Stimulated activated CD8-positive, alpha-beta memory T cell treated with anti-CD3 and anti-CD28 coated beads, Interleukin-15, amount 100 ng/mL, for 4 hours (primary cell): Measurements from ENCODE around the gene NEK6.

Source experiments
- DNase-seq, 2 donors: peaks; one replicate each; pipeline ENCODE4 v3.0.0-alpha.2; 2020; ENCODE audit warnings: low read depth in 2 of 2

The NEK6 gene

GRCh38 chr9:124321935-124322334, 64.2 kb downstream of the NEK6 start:
- DNase-seq = no peak

- DNase-seq = no peak
These were observed 65.1 kb downstream of the NEK6 start for GRCh38 chr9:124322618-124323432.

DNA sequence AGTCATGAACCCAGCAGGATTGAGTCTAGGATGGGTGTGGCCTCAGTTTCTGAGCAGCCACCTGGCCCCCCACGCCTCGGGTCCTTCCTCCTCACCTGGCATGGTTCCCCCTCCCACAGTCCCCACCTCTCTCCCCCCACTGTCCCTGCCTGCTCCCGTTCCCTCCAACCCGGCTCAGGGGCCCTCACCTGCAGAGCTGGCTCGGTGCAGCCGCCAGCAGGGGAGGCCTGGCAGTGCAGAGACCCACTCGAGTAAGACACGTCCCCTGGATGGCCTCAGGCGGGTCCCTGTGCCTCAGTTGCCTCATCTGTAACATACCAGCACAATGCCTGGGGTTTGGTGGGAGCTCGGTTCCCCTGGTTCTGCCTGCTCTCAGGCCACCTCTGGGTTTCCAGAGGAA, 66.2 kb downstream of the NEK6 start:
- DNase-seq = no peak

GRCh38 chr9:124325816-124326215, 68.1 kb downstream of the NEK6 start:
- no peak for DNase-seq

GRCh38 chr9:124326378-124326777, 68.6 kb downstream of the NEK6 start:
- no peak for DNase-seq

GRCh38 chr9:124327491-124327890, 69.7 kb downstream of the NEK6 start:
- no peak for DNase-seq

GRCh38 chr9:124328285-124328684, 70.5 kb downstream of the NEK6 start:
- no peak for DNase-seq

DNA sequence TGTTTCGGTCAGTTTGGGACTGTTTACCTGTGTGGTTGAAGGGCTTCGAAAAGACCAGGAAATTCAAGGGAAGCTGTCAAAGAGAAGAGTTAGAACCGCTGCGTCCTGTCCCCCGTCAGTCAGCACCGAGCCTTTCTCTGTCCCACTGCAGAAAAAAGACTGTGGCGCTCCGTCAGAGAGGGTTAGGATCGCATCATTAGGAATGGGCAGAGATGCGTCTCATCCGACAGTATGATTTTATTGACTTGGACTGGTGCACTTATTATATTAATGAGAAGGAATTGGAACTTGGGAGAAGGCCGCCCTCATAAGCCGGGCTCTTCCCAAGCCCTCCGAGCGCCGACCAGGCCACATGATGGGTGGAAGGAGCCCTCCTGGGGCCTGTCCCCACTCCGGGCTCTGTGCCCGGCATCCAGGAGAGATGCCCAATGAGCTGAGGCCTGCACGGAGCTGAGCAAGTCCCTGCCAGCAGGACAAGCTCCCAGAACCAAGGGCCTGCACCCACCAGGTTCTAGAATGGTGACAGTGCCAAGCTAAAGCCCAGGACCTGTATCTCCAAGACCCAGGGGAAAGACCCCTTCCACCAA, 71.5 kb downstream of the NEK6 start:
- no peak for DNase-seq

DNA sequence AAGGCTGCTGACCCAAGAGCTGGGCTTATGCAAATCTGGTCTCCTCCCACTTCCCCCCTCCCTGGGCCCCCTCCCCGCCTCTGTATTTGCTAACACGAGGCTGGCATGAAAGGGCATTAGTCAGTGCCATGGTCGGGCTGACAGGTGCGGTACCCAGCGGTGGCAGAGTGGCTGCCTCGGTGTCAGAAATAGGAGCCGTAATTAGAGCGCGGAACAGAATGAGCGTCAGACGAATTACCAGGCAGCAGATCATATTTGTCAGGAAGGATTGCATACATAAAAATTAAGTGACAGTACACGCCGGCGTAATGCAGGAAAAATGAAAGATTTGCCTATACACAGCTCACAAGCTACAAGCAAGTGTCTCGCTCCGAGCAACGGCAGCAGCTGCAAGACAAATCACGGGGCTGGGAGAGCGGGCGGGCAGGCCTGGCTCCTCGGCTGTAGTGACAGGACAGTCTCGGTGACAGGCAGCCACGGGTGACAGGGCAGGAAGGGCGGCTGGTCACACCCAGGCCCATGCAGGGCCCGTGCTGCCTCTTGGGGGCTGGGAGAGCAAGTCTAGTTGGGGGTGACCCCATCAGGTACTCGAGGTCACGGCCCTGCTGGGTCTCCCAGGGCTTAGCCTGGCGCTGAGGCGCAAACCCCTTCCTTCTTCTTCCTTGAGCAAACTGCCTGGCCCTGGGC, 72.4 kb downstream of the NEK6 start:
- no peak for DNase-seq

GRCh38 chr9:124331580-124331979, 73.8 kb downstream of the NEK6 start:
- DNase-seq = no peak

DNA sequence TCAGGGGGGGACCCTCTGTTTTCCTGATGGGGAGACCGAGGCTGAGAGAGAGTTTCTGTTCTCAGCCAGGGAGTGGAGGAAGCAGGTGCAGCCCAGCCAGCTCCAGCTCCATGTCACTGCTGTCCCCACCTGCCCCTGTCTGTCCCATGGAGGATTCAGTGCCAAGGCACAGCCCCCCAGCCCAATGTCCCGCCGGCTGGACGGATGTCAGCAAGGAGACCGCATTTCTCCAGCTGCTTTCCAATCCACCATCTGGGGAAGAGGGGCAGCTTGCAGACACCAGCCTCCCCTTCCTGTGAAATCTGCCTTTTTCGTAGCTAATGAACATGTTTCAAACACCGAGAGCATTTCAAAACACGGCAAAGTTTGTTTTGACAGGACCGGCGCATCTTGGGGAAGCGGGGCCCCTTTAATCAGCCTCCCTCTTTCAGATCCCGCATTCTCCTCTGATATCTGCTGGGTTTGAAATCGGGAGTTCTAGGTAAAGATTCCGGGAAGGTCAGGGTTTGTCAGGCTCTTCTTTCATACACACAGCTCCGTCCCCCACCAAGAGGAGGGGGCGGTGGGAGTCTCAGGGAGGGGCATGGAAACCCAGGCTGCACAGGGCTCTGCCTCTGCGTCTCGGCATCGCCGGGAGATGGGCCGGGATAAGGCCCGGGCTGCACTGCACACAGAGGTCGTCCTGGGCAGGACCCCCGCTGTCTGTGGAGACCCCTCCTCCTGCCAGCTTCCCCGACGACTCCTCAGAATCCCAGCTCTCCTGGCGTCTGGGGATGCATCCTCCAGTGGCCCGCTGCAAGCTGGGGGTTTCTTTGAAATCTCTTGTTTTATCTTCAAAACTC, 74.8 kb downstream of the NEK6 start:
- DNase-seq = no peak

- DNase-seq = no peak
These were observed 75.4 kb downstream of the NEK6 start for GRCh38 chr9:124333203-124333579.

DNA sequence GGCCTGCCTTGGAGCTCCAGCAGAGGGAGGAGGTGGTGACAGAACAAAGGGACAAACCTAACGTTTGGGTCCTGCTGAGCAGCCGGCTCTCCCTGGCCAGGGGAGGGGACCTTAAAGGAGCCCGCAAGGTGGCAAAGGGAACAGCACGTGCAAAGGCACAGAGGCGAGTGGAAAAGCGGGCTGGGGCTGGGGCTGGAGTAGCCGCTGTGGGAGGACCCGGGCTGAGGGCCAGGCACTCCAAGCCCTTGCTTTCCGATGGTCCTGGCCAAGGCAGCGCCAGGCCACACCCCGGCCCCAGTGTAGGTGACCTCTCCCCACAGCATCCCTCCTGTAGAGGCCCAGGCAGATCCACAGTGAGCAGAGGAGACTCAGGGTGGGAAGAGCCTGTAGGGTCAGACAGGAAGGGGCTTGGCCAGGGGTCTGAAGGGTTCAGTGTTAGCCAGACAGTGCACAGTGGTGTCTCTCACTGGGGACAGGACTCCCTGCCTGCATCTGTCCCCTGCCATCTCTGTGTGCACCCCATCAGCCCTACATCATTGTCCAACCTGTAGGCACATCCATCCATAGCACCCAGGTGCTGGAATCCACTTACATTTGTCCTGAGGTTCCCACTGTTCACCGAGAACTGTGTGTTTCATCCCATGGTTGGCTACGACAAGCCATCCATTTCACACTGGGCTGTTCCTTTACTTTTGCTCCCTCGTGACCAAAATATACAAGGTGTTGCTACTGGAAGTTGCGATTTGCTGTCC, 77.0 kb downstream of the NEK6 start:
- DNase-seq = no peak

- no peak for DNase-seq
These were observed 77.6 kb downstream of the NEK6 start for GRCh38 chr9:124335320-124335707.

GRCh38 chr9:124337562-124337961, 79.8 kb downstream of the NEK6 start:
- no peak for DNase-seq

- DNase-seq = no peak
These were observed 81.9 kb downstream of the NEK6 start for GRCh38 chr9:124339603-124340146.

- DNase-seq = no peak
These were observed 82.7 kb downstream of the NEK6 start for GRCh38 chr9:124340219-124341069.

- no peak for DNase-seq
These were observed 83.9 kb downstream of the NEK6 start for GRCh38 chr9:124341455-124342170.

DNA sequence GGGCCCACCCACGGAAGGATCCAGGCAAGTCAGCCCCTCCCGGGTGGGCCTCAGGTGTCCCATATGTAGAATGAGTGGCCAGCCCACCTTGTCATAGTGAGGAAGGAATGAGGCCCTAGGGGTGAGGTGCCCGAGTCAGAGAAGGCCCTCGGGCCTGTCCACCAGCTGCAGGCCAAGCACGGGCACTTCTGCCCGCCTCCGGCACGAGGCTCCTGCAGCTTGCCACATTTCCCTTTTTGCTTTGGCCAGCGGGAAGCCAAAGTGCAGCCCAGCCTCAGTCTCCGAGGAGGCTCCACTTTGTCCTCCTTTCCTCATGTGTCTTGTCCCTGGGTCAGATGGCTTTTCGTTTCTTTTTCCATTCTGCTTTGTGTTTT, 84.6 kb downstream of the NEK6 start:
- DNase-seq = no peak
